ENCODE results near the gene TRAPPC10. TPM values are rescaled to one million over a fixed set of nuclear protein-coding genes. Genes with fewer than 3 reads are reported as not detected.
A peak's percentile ranks its signal among the peaks of the same experiment; 100 is the strongest.

Gene TRAPPC10
- total and polyA plus RNA-seq, 9 of the 15 experiments (the other 6 are each of a cell fraction or from before 2014, with no cell fraction given): 1.1 to 33.8 (median 24.3) TPM

- no peak for TF ChIP-seq STAT6 (CRISPR knock-in tag; IDR thresholded peaks at IDR 0.05)
- TF ChIP-seq ZNF77 (CRISPR knock-in tag; IDR thresholded peaks at IDR 0.05): no peak
- peak; percentile 57; the same call in 1 of the 2 replicates for TF ChIP-seq EP400 (IDR thresholded peaks at IDR 0.05)
- TF ChIP-seq GABPA (tag; conservative IDR thresholded peaks at IDR 0.05; ENCODE audit: low read depth): peak; percentile 81
- TF ChIP-seq SRF (CRISPR knock-in tag; IDR thresholded peaks at IDR 0.05): no peak
- peak; percentile 37; the same call in 1 of the 2 replicates for TF ChIP-seq SMC3 (conservative IDR thresholded peaks at IDR 0.05; ENCODE audit: insufficient read depth, low read depth, low read length)
- no peak for TF ChIP-seq NCOA6 (IDR thresholded peaks at IDR 0.05)
- TF ChIP-seq FOXA1 (IDR thresholded peaks at IDR 0.05; ENCODE audit: borderline replicate concordance): no peak
- TF ChIP-seq SP2 (IDR thresholded peaks at IDR 0.05; ENCODE audit: extremely low read depth, low read depth, low read length, poor library complexity, severe bottlenecking): no peak
- TF ChIP-seq ZFP1 (CRISPR knock-in tag; IDR thresholded peaks at IDR 0.05): no peak
- no peak for TF ChIP-seq RBM15 (IDR thresholded peaks at IDR 0.05; ENCODE audit: insufficient read depth, low read length)
- peak; percentile 20; the same call in 1 of the 2 replicates for TF ChIP-seq ZNF76 (CRISPR knock-in tag; IDR thresholded peaks at IDR 0.05; ENCODE audit: borderline replicate concordance)
- TF ChIP-seq NR2C2 (CRISPR knock-in tag; IDR thresholded peaks at IDR 0.05): peak; percentile 96
- TF ChIP-seq NR2C2 (tag; IDR thresholded peaks at IDR 0.05): peak; percentile 100
- TF ChIP-seq ZNF184 (CRISPR knock-in tag; IDR thresholded peaks at IDR 0.05): no peak
- TF ChIP-seq ZNF740 (CRISPR knock-in tag; IDR thresholded peaks at IDR 0.05): peak; percentile 59; the same call in 1 of the 2 replicates
- no peak for TF ChIP-seq ZNF740 (tag; IDR thresholded peaks at IDR 0.05)
- TF ChIP-seq NKRF (IDR thresholded peaks at IDR 0.05; ENCODE audit: borderline replicate concordance): no peak; the same call in 1 of the 2 replicates
- peak in 1 of 2 experiments; percentile 65; a peak in 3 of 4 replicates for TF ChIP-seq MNT (conservative IDR thresholded peaks at IDR 0.05)
Measured at GRCh38 chr21:44012474-44013379, 618 bp downstream of the TRAPPC10 start (continued).

Data from K562 (cell line).